ENCODE results near the gene TRIP13. TPM values are rescaled to one million over a fixed set of nuclear protein-coding genes. Genes with fewer than 3 reads are reported as not detected.

Gene TRIP13
- total and polyA plus RNA-seq, 2 experiments from 2014 or later: 10.4 to 12.4 TPM

DNA sequence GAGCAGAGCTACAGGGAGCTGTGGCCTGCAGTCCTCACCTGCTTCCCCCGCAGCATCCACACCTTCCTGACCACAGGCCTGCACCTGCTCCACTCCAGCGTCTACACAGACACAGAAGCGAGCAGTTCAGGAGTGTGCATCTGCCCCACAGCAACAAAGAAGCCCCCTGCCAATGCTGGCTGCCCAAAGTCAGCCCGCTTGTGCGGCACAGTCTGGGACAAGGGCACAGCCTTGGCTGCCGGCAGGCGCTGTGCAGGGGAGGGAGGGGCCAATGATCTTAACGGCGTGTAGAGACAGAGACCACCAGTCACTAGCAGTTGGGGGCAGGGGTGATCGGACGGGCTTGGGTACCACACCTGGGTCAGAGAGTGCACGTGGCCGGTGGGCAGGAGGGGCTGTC is 6.6 kb upstream of the TRIP13 start:
- no peaks in the 10 kb centered on the region for H3K27me3 ChIP-seq
- peaks cover 61% of the 10 kb centered on the region for H3K36me3 ChIP-seq
- H3K4me1 ChIP-seq (ENCODE audit: low read depth): no peaks in the 10 kb centered on the region
- TF ChIP-seq, protein P1, sequence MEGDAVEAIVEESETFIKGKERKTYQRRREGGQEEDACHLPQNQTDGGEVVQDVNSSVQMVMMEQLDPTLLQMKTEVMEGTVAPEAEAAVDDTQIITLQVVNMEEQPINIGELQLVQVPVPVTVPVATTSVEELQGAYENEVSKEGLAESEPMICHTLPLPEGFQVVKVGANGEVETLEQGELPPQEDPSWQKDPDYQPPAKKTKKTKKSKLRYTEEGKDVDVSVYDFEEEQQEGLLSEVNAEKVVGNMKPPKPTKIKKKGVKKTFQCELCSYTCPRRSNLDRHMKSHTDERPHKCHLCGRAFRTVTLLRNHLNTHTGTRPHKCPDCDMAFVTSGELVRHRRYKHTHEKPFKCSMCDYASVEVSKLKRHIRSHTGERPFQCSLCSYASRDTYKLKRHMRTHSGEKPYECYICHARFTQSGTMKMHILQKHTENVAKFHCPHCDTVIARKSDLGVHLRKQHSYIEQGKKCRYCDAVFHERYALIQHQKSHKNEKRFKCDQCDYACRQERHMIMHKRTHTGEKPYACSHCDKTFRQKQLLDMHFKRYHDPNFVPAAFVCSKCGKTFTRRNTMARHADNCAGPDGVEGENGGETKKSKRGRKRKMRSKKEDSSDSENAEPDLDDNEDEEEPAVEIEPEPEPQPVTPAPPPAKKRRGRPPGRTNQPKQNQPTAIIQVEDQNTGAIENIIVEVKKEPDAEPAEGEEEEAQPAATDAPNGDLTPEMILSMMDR (IDR thresholded peaks at IDR 0.05; ENCODE audit: low read depth, low read length): no peak
- no peak overlapping the region for H3K4me3 ChIP-seq
- no peak for DNase-seq (ENCODE audit: low read depth in 1 of 2, low spot score in 1 of 2)
- no peak overlapping the region for H3K27ac ChIP-seq
- H3K9me3 ChIP-seq (ENCODE audit: low read depth): no peaks in the 10 kb centered on the region

DNA sequence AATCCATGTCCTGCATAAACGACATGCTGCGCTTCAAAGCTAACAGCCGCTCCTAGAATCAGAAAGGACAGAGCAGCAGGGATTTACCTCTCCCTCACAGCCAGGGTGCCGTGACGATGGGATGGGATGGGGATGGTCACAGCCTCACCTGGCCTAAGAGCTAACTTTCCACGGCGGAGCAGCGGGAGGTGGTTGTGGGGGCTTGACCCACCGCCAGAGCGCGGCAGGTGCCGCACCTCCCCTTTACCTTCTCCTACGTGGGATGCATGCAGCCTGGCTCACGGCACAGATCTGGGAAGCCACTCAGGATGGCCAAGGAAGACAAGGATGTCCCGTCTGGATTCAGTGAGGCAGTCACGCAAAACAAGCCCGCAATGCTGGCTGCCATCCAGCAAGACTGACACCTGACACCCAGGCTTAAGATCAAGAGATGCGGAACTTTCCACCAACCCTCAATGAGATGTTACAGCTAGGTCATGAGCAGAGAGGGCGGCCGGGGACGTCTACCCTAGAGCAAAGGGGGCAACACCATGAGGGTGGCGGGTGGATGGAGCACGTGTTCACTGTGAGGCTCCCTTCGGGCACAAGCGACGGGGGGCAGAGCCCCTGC is 5.9 kb upstream of the TRIP13 start:
- TF ChIP-seq, protein P1 (IDR thresholded peaks at IDR 0.05; ENCODE audit: low read depth, low read length): no peak
- no peaks in the 10 kb centered on the region for H3K27me3 ChIP-seq
- H3K36me3 ChIP-seq: peaks cover 61% of the 10 kb centered on the region

DNA sequence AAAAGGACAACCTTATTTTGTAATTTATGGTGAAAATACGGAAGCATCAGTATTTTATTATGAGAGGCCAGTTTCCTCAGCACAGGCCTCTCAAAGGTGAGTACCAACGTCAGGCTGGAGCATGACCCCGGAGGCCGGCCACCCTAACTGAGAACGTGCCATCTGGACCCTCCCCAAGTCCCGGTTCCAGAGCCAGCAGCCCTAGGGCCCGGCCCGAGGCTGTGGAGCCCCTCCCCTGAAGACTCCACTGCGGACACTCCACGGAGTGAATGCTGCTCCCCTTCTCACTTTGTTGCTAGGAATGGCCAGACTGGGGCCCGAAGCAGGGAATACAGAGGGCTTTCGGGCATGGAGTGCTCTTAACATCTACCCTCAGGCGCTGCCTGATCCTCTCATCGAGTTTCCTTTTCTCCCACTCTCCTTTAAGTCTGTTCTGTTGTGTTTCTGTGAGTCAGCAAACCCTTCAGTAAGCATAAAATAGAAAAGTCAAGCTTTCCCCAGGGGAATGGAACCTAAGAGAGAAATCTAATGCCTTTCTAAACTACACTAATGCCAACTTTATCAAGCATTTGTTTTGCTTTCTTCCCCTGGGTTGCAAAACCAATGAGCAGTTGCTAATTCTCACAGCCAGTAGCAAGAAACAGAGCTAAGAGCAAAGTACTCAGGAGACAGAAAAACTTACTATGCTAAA is 4.6 kb upstream of the TRIP13 start:
- TF ChIP-seq, protein P1 (IDR thresholded peaks at IDR 0.05; ENCODE audit: low read depth, low read length): no peak
- H3K9me3 ChIP-seq (ENCODE audit: low read depth): no peaks in the 10 kb centered on the region
- no peaks in the 10 kb centered on the region for H3K27me3 ChIP-seq
- DNase-seq (ENCODE audit: low read depth in 1 of 2, low spot score in 1 of 2): peak in 1 of 2 donors; percentile 3
- H3K36me3 ChIP-seq: peaks cover 59% of the 10 kb centered on the region
- no peak overlapping the region for H3K27ac ChIP-seq
- no peak overlapping the region for H3K4me3 ChIP-seq
- H3K4me1 ChIP-seq (ENCODE audit: low read depth): peaks cover 4% of the 10 kb centered on the region

More for the DNA sequence above, 5.9 kb upstream of the TRIP13 start:
- Histone ChIP-seq H3K27ac (no peak overlapping the region), H3K4me1 (ENCODE audit: low read depth) (peaks cover 3% of the 10 kb centered on the region), H3K9me3 (ENCODE audit: low read depth) (no peaks in the 10 kb centered on the region), H3K4me3 (no peak overlapping the region)
- DNase-seq (ENCODE audit: low read depth in 1 of 2, low spot score in 1 of 2): no peak

DNA sequence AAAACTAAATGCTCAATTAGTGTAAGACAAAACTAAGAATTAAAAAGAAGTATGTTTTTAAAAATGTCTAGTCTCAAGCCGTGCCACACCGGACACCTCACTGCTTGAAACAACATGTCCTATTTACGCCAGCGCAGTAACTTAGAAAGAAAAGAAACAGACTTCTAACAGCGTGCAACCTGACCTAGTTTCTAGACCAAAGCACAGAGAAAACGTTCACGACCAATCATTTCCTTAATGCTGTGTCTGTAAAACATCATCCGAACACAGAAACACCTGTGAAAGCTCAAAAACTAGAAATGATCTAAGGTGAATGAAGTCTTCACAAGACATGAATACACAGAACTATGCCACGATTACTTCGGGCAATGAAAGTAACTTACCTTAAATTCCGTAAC is 4.0 kb upstream of the TRIP13 start:
- Histone ChIP-seq H3K36me3 (peaks cover 53% of the 10 kb centered on the region), H3K4me3 (no peak overlapping the region), H3K27ac (no peak overlapping the region), H3K4me1 (ENCODE audit: low read depth) (peaks cover 4% of the 10 kb centered on the region), H3K9me3 (ENCODE audit: low read depth) (no peaks in the 10 kb centered on the region), H3K27me3 (no peaks in the 10 kb centered on the region)
- no peak for DNase-seq (ENCODE audit: low read depth in 1 of 2, low spot score in 1 of 2)
- TF ChIP-seq, protein P1 (IDR thresholded peaks at IDR 0.05; ENCODE audit: low read depth, low read length): no peak

DNA sequence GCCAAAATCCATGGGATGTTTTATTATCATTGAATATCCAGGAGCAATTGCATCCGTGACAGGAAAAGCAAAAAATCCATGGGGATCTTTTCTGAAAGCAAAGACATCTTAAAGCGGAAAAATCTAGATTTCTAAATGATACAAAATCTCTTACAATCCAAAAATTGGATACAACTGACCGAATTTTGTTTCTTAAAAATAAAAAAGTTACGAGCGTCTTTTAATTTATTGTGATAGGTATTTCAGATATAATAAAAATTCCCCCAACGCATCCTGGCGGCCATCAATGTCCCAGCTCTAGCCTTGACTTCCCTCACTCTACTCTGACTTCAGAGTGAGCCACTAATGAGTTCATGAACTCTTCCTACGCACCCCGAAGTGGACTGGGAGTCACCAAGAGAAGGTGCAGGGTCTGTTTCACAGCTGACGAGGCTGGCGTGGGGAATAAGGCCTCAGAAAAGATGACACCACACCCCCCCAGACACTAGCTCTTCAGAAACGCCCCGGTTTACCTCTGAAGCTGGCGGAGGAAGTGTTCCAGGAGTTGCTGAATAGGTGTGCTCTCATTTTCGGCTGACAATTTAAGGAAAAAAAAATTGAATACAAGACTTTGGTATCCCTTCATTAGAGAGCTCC is 3.5 kb upstream of the TRIP13 start:
- Histone ChIP-seq H3K4me3 (no peak overlapping the region), H3K4me1 (ENCODE audit: low read depth) (peaks cover 4% of the 10 kb centered on the region), H3K36me3 (peaks cover 48% of the 10 kb centered on the region), H3K27me3 (no peaks in the 10 kb centered on the region), H3K9me3 (ENCODE audit: low read depth) (no peaks in the 10 kb centered on the region), H3K27ac (no peak overlapping the region)
- no peak for DNase-seq (ENCODE audit: low read depth in 1 of 2, low spot score in 1 of 2)
- TF ChIP-seq, protein P1 (IDR thresholded peaks at IDR 0.05; ENCODE audit: low read depth, low read length): no peak

Data from cardiac muscle cell (in vitro differentiated cells and primary cell).